HCT116 (cell line): Measurements from ENCODE around the gene SYNJ2. TPM values are rescaled to one million over a fixed set of nuclear protein-coding genes. Genes with fewer than 3 reads are reported as not detected.

Experiments
- ATAC-seq: fragments of 200-7000 bp; cut with Tn5 transposase; 2 replicates; pipeline ENCODE4 v1.9.1; 2020; ENCODE audit warnings: mild to moderate bottlenecking, moderate library complexity
- BruUV-seq: library from RNA; stranded (reverse); fragments of 400-500 nt; replicated peaks from 2 replicates; lab custom pipeline; 2021; lab: Mats Ljungman, UMichigan
- CTCF ChIA-PET: fragments of 300-600 bp; sonication (Branson Sonifier 250); formaldehyde crosslinking; loops from one replicate; lab custom pipeline; 2021; ENCODE audit warnings: antibody characterized with exemption; lab: Charles Lee
- POLR2A ChIA-PET: fragments of 300-600, 350-600 bp; sonication (Branson Sonifier 250); formaldehyde crosslinking; loops from one replicate; lab custom pipeline; 2021; ENCODE audit warnings: antibody characterized with exemption; lab: Charles Lee
- RAD21 ChIA-PET, 2 experiments: fragments of 300-600 bp; sonication (Branson Sonifier 250); formaldehyde crosslinking; loops; one replicate each; lab custom pipeline; 2023; ENCODE audit warnings: low total read pairs in 2 of 2; ENCODE audit not compliant: uncharacterized antibody in 2 of 2, unreplicated experiment in 2 of 2, low non-redundant PET in 1 of 2; lab: Charles Lee
- DNase-seq: peaks from one replicate; pipeline ENCODE4 v3.0.0-alpha.2; 2010; ENCODE audit warnings: low read depth, low spot score
- H2AFZ ChIP-seq: fragments of 200-600 bp; shearing (Covaris generic), sonication (generic); 2 replicates; pipeline ENCODE4 v1.6.1; 2017; ENCODE audit warnings: low read depth, mixed run types, mixed read lengths, antibody characterized with exemption, low read length; ENCODE audit not compliant: poor library complexity, severe bottlenecking
- H3K27ac ChIP-seq: 2 replicates; pipeline ENCODE4 v1.5.1; 2012; ENCODE audit warnings: low read depth, low read length
- H3K27me3 ChIP-seq: fragments of 200-600 bp; sonication (generic); 2 replicates; pipeline ENCODE4 v1.6.1; 2016; ENCODE audit warnings: mixed run types, low read length, mixed read lengths; ENCODE audit not compliant: insufficient read depth
- H3K36me3 ChIP-seq, 2 experiments: fragments of 200-500 bp in 1 of 2; fragments of 200-600 bp in 1 of 2; sonication (Bioruptor generic) in 1 of 2; sonication (generic) in 1 of 2; 2 replicates each; pipeline versions ENCODE4 v1.5.1 to v1.6.1; 2014 to 2016; ENCODE audit warnings: low read length in 2 of 2, inconsistent platforms in 1 of 2, mixed read lengths in 1 of 2, mixed run types in 1 of 2; ENCODE audit not compliant: insufficient read depth in 2 of 2, control insufficient read depth in 1 of 2
- H3K4me1 ChIP-seq, 2 experiments: fragments of 200-600 bp in 1 of 2; sonication (generic) in 1 of 2; 2 replicates each; pipeline versions ENCODE4 v1.5.1 to v1.6.1; 2012 to 2017; ENCODE audit warnings: low read length in 2 of 2, inconsistent platforms in 1 of 2, mild to moderate bottlenecking in 1 of 2, mixed read lengths in 1 of 2, mixed run types in 1 of 2, moderate library complexity in 1 of 2; ENCODE audit not compliant: insufficient read depth in 2 of 2, control insufficient read depth in 1 of 2
- H3K4me2 ChIP-seq: fragments of 200-600 bp; sonication (generic); 2 replicates; pipeline ENCODE4 v1.6.1; 2017; ENCODE audit warnings: mixed run types, low read length, mixed read lengths
- H3K4me3 ChIP-seq, 2 experiments: fragments of 200-600 bp in 1 of 2; sonication (generic) in 1 of 2; replicated peaks in 1 of 2; 2 replicates each; pipeline ENCODE4 v1.5.1; 2011 to 2016; ENCODE audit warnings: low read length in 2 of 2, control low read depth in 1 of 2, low read depth in 1 of 2, mild to moderate bottlenecking in 1 of 2, mixed read lengths in 1 of 2, mixed run types in 1 of 2
- H3K79me2 ChIP-seq: fragments of 200-600 bp; sonication (generic); 2 replicates; pipeline ENCODE4 v1.6.1; 2017; ENCODE audit warnings: mild to moderate bottlenecking, mixed run types, low read length, moderate library complexity, mixed read lengths; ENCODE audit not compliant: insufficient read depth
- H3K9ac ChIP-seq: fragments of 200-600 bp; sonication (generic); 2 replicates; pipeline ENCODE4 v1.6.1; 2016; ENCODE audit warnings: low read length, mixed read lengths
- H3K9me2 ChIP-seq: fragments of 200-600 bp; sonication (generic), shearing (Covaris generic); 2 replicates; pipeline ENCODE4 v1.6.1; 2017; ENCODE audit warnings: mixed run types, mild to moderate bottlenecking, moderate library complexity; ENCODE audit not compliant: insufficient read depth
- H3K9me3 ChIP-seq, 2 experiments: fragments of 200-500 bp in 1 of 2; fragments of 200-600 bp in 1 of 2; sonication (Bioruptor generic) in 1 of 2; sonication (generic) in 1 of 2; 2 replicates each; pipeline ENCODE4 v1.6.1; 2014 to 2017; ENCODE audit warnings: low read length in 2 of 2, mixed read lengths in 2 of 2, inconsistent platforms in 1 of 2, low read depth in 1 of 2, mild to moderate bottlenecking in 1 of 2, mixed run types in 1 of 2, moderate library complexity in 1 of 2; ENCODE audit not compliant: control insufficient read depth in 1 of 2, insufficient read depth in 1 of 2
- H4K20me1 ChIP-seq: fragments of 200-600 bp; sonication (generic), shearing (Covaris generic); 2 replicates; pipeline ENCODE4 v1.6.1; 2017; ENCODE audit warnings: mixed run types, mild to moderate bottlenecking, moderate library complexity; ENCODE audit not compliant: insufficient read depth
- CBX3 ChIP-seq: IDR thresholded peaks from 2 replicates; pipeline ENCODE4 v1.6.1; 2012; ENCODE audit warnings: low read depth
- CEBPB ChIP-seq: IDR thresholded peaks from 2 replicates; pipeline ENCODE4 v1.6.1; 2012; ENCODE audit warnings: low read depth
- CTCF ChIP-seq, 3 experiments: fragments of 200-600 bp in 1 of 3; sonication (generic) in 1 of 3; IDR thresholded peaks in 2 of 3; conservative IDR thresholded peaks in 1 of 3; 2 replicates each; pipeline ENCODE4 v1.5.1; 2012 to 2017; ENCODE audit warnings: low read depth in 2 of 3, low read length in 2 of 3, antibody characterized with exemption in 1 of 3, borderline replicate concordance in 1 of 3, control low read depth in 1 of 3, mild to moderate bottlenecking in 1 of 3, mixed read lengths in 1 of 3, mixed run types in 1 of 3, moderate library complexity in 1 of 3; ENCODE audit not compliant: insufficient read depth in 1 of 3
- ELF1 ChIP-seq: IDR thresholded peaks from 2 replicates; pipeline ENCODE4 v1.6.1; 2012; ENCODE audit warnings: low read depth, borderline replicate concordance
- EZH2phosphoT487 ChIP-seq: fragments of 200-600 bp; IDR thresholded peaks from 2 replicates; pipeline ENCODE4 v1.6.1; 2018; ENCODE audit warnings: antibody characterized with exemption, borderline replicate concordance
- FOSL1 ChIP-seq: IDR thresholded peaks from 2 replicates; pipeline ENCODE4 v1.6.1; 2012; ENCODE audit warnings: low read depth
- POLR2A ChIP-seq: IDR thresholded peaks from 2 replicates; pipeline ENCODE4 v1.7.0; 2011; ENCODE audit warnings: borderline replicate concordance; ENCODE audit not compliant: insufficient read depth, insufficient read length; ENCODE audit errors: extremely low read depth
- POLR2AphosphoS5 ChIP-seq: IDR thresholded peaks from 2 replicates; pipeline ENCODE4 v1.6.1; 2011; ENCODE audit warnings: mild to moderate bottlenecking, low read depth, low read length, moderate library complexity
- RAD21 ChIP-seq: IDR thresholded peaks from 2 replicates; pipeline ENCODE4 v1.6.1; 2012; ENCODE audit warnings: low read depth, mild to moderate bottlenecking
- SP1 ChIP-seq: IDR thresholded peaks from 2 replicates; pipeline ENCODE4 v1.6.1; 2012; ENCODE audit warnings: low read depth
- SRF ChIP-seq: IDR thresholded peaks from 2 replicates; pipeline ENCODE4 v1.6.1; 2012; ENCODE audit warnings: low read depth
- TCF7L2 ChIP-seq: IDR thresholded peaks from 2 replicates; pipeline ENCODE4 v1.7.0; 2011; ENCODE audit warnings: borderline replicate concordance, inconsistent platforms; ENCODE audit not compliant: insufficient read depth, insufficient read length; ENCODE audit errors: extremely low read depth
- ZBTB33 ChIP-seq: IDR thresholded peaks from 2 replicates; pipeline ENCODE4 v1.6.1; 2011; ENCODE audit warnings: mild to moderate bottlenecking, low read length, moderate library complexity; ENCODE audit not compliant: insufficient replicate concordance; ENCODE audit errors: extremely low read depth
- ZNF274 ChIP-seq: fragments of 200-500 bp; sonication (Bioruptor generic); IDR thresholded peaks from 2 replicates; pipeline ENCODE4 v1.6.1; 2014; ENCODE audit warnings: mild to moderate bottlenecking, low read depth, low read length, inconsistent platforms
- intact Hi-C: fragments of 100-400 bp; cut with micrococcal nuclease; formaldehyde crosslinking; loops from 2 replicates; pipeline ENCODE4 v1.10.0; 2022
- total RNA-seq: library from RNA; stranded (reverse); gene quantifications from one replicate; pipeline ENCODE4 v1.2.1, GENCODE V29; 2021; ENCODE audit not compliant: unreplicated experiment

Gene SYNJ2
- total RNA-seq, 1 experiment from 2014 or later, result 23.9 TPM

GRCh38 chr6:158092806-158093205 is 111.1 kb downstream of the SYNJ2 start:
- no peaks in the 10 kb centered on the region for H3K9me3 ChIP-seq
- H3K36me3 ChIP-seq, result peaks cover 17 to 36% of the 10 kb centered on the region in 2 experiments
- intact Hi-C loops, result no loop called here
- H3K27ac ChIP-seq, result no peak overlapping the region
- no peak overlapping the region for H3K4me2 ChIP-seq
- H3K4me3 ChIP-seq, result no peak overlapping the region
- H4K20me1 ChIP-seq, result no peaks in the 10 kb centered on the region
- DNase-seq (no peak), ATAC-seq (no peak)
- no TSS peak for BruUV-seq
- POLR2A ChIA-PET, result no interaction called here
- no peaks in the 10 kb centered on the region for H3K4me1 ChIP-seq
- CTCF ChIA-PET, result no interaction called here
- no peaks in the 10 kb centered on the region for H3K79me2 ChIP-seq
- H2AFZ ChIP-seq, result no peak overlapping the region
- H3K9ac ChIP-seq, result no peak overlapping the region
- no peaks in the 10 kb centered on the region for H3K27me3 ChIP-seq
- RAD21 ChIA-PET, result no interaction called here
- H3K9me2 ChIP-seq, result no peaks in the 10 kb centered on the region
- TF ChIP-seq FOSL1, result no peak
- TF ChIP-seq ELF1, result no peak
- TF ChIP-seq SP1, result no peak
- no peak for TF ChIP-seq POLR2AphosphoS5
- TF ChIP-seq ZNF274, result no peak
- no peak for TF ChIP-seq EZH2phosphoT487
- no peak for TF ChIP-seq CTCF (IDR thresholded peaks at IDR 0.05 in 2 of 3, conservative IDR thresholded peaks at IDR 0.05 in 1 of 3; ENCODE audit: borderline replicate concordance in 1 of 3, insufficient read depth in 1 of 3, low read depth in 2 of 3, low read length in 2 of 3)
- no peak for TF ChIP-seq CBX3
- no peak for TF ChIP-seq RAD21
- TF ChIP-seq, all 23 proteins: peak for 0

GRCh38 chr6:158095031-158095430 is 113.4 kb downstream of the SYNJ2 start:
- RAD21 ChIA-PET, result no interaction called here
- intact Hi-C loops, result no loop called here
- no TSS peak for BruUV-seq
- no peaks in the 10 kb centered on the region for H3K9me2 ChIP-seq
- H3K4me3 ChIP-seq, result no peak overlapping the region
- no peaks in the 10 kb centered on the region for H3K9me3 ChIP-seq
- no peak overlapping the region for H3K9ac ChIP-seq
- H3K27ac ChIP-seq, result no peak overlapping the region
- POLR2A ChIA-PET, result no interaction called here
- CTCF ChIA-PET, result no interaction called here
- H2AFZ ChIP-seq, result no peak overlapping the region
- H4K20me1 ChIP-seq, result no peaks in the 10 kb centered on the region
- no peak overlapping the region for H3K4me2 ChIP-seq
- no peaks in the 10 kb centered on the region for H3K27me3 ChIP-seq
- ATAC-seq (no peak), DNase-seq (no peak)
- H3K4me1 ChIP-seq, result no peaks in the 10 kb centered on the region
- no peaks in the 10 kb centered on the region for H3K79me2 ChIP-seq
- H3K36me3 ChIP-seq, result peaks cover 14 to 31% of the 10 kb centered on the region in 2 experiments
- no peak for TF ChIP-seq CEBPB
- no peak for TF ChIP-seq POLR2A
- TF ChIP-seq TCF7L2, result no peak
- no peak for TF ChIP-seq CBX3
- TF ChIP-seq POLR2AphosphoS5, result no peak
- TF ChIP-seq SRF, result no peak
- TF ChIP-seq SP1, result no peak
- TF ChIP-seq CTCF (IDR thresholded peaks at IDR 0.05 in 2 of 3, conservative IDR thresholded peaks at IDR 0.05 in 1 of 3; ENCODE audit: borderline replicate concordance in 1 of 3, insufficient read depth in 1 of 3, low read depth in 2 of 3, low read length in 2 of 3), result no peak
- TF ChIP-seq RAD21, result no peak
- no peak for TF ChIP-seq ELF1
- no peak for TF ChIP-seq ZBTB33
